HUES48 (cell line): Measurements from ENCODE around the gene REELD1.

ENCODE experiments used
- H3K27ac ChIP-seq: one replicate; pipeline ENCODE4 v1.7.0; 2013; ENCODE audit warnings: low read depth, low read length, inconsistent platforms
- H3K27me3 ChIP-seq: 2 replicates; pipeline ENCODE4 v1.6.1; 2013; ENCODE audit warnings: mild to moderate bottlenecking, low read length; ENCODE audit not compliant: control insufficient read depth, insufficient read depth
- H3K36me3 ChIP-seq: 2 replicates; pipeline ENCODE4 v1.6.1; 2013; ENCODE audit warnings: low read length; ENCODE audit not compliant: control insufficient read depth, insufficient read depth
- H3K4me1 ChIP-seq: 2 replicates; pipeline ENCODE4 v1.6.1; 2013; ENCODE audit warnings: mild to moderate bottlenecking, low read length; ENCODE audit not compliant: control insufficient read depth, insufficient read depth
- H3K4me3 ChIP-seq: 2 replicates; pipeline ENCODE4 v1.5.1; 2013; ENCODE audit warnings: mild to moderate bottlenecking, low read depth, low read length
- H3K9ac ChIP-seq: 2 replicates; pipeline ENCODE4 v1.6.1; 2013; ENCODE audit warnings: mild to moderate bottlenecking, low read depth, low read length, moderate library complexity
- H3K9me3 ChIP-seq: 2 replicates; pipeline ENCODE4 v1.6.1; 2013; ENCODE audit warnings: low read length; ENCODE audit not compliant: control insufficient read depth, insufficient read depth

The REELD1 gene

DNA sequence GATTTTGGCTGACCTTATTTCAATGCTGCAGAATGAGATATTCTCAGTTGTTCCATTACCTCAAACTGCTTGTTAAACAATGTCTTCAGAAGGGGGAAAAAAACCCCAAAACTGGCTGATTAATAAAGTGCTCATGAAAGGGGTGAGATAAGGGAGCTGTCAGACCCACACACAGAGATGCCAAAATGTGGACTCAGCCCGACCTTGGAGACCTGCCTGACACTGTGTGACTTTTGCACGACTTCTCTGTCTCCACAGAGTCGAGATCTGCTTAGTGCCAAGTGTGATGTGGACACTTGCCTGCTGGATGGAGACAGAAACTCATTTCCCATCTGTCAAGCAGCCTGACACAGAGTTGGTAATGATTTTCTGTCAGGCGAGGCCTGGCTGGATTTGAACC is 31.5 kb downstream of the REELD1 start:
- Histone ChIP-seq H3K27ac (no peak overlapping the region), H3K36me3 (no peaks in the 10 kb centered on the region), H3K9me3 (no peaks in the 10 kb centered on the region), H3K4me3 (no peak overlapping the region), H3K27me3 (no peaks in the 10 kb centered on the region), H3K4me1 (0 out of 2 replicates have a peak, but pooled peaks cover 5% of the 10 kb centered on the region), H3K9ac (no peak overlapping the region)

DNA sequence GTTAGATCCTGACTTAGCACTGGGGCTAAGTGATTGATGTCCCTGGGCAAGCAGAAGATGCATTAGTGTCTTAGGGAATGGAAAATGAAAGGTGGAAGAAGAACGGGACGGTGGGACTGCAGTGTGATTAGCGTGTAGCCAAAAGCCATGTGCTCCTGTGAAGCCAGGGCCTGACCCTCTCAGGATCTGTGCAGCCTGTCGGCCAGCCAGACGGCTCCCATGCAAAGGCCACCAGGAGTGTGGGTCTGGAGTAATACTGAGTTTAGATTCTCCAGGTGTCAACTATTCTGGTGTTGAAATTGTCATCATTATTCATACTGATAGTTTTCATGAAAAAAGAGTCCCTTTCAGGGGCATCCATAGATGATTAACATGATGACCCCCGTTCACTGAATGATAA is 32.0 kb downstream of the REELD1 start:
- H3K27me3 ChIP-seq = no peaks in the 10 kb centered on the region

DNA sequence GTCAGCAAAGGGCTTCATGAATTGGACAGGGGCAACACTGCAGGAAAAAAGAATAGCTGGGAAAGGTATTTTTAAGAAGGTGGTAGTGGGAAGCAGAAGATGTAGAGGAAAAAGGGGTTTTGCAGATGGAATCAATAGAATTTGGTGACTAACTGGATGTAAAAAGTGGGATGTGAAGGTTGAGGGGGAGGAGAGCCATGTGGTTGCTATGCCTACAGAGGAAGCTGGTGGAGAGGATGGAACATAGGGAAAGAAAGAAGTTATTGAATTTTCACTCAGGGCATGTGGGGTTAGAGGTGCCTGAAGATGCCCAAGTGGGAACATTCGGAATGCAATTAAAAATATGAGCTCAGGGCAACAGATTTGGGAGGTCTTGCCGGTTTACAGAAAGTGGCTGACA is 33.0 kb downstream of the REELD1 start:
- no peak overlapping the region for H3K9ac ChIP-seq
- H3K9me3 ChIP-seq = no peaks in the 10 kb centered on the region
- no peak overlapping the region for H3K4me3 ChIP-seq
- no peaks in the 10 kb centered on the region for H3K27me3 ChIP-seq
- no peaks in the 10 kb centered on the region for H3K4me1 ChIP-seq
- no peak overlapping the region for H3K27ac ChIP-seq
- H3K36me3 ChIP-seq = no peaks in the 10 kb centered on the region

More for the DNA sequence above, 32.0 kb downstream of the REELD1 start:
- H3K27ac ChIP-seq = no peak overlapping the region
- H3K9ac ChIP-seq = no peak overlapping the region
- no peaks in the 10 kb centered on the region for H3K36me3 ChIP-seq
- no peaks in the 10 kb centered on the region for H3K9me3 ChIP-seq
- 0 out of 2 replicates have a peak, but pooled peaks cover 5% of the 10 kb centered on the region for H3K4me1 ChIP-seq
- H3K4me3 ChIP-seq = no peak overlapping the region

DNA sequence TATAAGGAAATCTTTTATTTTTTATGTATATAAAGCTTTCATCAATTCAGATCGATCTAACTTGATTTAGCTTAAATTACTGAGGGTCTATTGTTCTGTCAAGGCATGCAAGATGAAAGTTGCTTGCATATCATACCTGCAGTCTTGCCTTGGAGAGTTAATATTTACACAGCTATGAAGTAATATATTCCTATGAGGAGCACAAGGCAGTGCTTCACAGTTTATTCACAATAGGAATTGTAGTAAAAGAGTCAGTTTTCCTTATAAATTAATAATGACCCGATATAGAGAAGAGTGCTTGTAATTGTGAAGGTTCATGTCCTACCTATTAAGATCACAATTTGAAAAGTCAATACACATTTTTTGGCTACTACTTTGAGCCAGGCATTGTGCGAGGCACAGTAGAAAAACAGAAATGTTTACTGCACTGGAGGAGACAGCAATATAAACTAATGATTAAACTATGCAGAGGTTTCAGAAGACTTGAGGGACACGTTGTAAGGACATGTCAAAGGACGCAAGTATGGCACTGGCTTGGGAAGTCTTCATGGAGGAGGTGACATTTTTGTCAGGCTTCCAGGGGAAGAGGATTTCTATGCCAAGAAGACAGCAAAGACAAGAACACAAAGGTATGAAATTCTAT is 38.8 kb downstream of the REELD1 start:
- H3K9me3 ChIP-seq = no peaks in the 10 kb centered on the region
- no peak overlapping the region for H3K4me3 ChIP-seq
- H3K4me1 ChIP-seq = no peaks in the 10 kb centered on the region
- H3K27me3 ChIP-seq = no peaks in the 10 kb centered on the region
- no peaks in the 10 kb centered on the region for H3K36me3 ChIP-seq
- no peak overlapping the region for H3K9ac ChIP-seq
- no peak overlapping the region for H3K27ac ChIP-seq

DNA sequence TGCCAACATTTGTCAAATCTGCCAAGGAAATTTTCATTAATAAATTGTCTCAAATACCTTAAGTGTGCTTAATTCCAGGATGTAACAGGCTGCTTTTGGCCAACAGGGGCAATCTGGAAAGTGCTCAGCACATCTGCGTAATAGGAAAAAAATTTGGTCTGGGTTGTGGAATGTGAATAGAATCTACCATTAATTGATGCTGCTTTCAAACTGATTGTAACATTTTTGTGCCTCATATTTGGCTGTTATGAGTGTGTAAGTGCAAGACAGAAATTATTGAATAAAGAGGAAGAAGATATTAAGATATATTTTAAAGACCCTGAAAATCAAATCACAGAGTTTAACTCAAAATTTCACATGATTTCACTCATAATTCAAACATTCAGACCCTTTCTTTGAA is 41.1 kb downstream of the REELD1 start:
- Histone ChIP-seq H3K27me3 (no peaks in the 10 kb centered on the region), H3K27ac (no peak overlapping the region), H3K9me3 (no peaks in the 10 kb centered on the region), H3K36me3 (no peaks in the 10 kb centered on the region), H3K4me3 (no peak overlapping the region), H3K9ac (no peak overlapping the region), H3K4me1 (no peaks in the 10 kb centered on the region)

DNA sequence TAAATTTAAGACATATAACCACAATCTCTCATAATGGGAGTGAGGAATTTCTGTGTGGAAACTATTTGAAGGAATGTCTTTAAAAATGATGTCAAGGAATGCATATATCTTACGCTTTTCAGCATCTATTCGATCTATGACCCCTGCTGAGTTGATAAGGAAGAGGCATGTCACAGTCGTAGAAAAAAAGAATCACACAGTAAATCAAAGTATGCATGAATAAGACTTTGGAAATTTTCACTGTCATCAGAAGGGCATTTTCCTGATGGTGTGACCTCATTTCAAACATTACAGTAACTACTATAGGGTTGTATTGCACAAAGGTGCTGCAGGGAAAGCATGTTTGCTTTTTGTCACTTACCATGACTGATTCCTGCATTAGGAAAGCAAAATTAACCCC is 41.5 kb downstream of the REELD1 start:
- Histone ChIP-seq H3K9ac (no peak overlapping the region), H3K27ac (no peak overlapping the region), H3K4me1 (no peaks in the 10 kb centered on the region), H3K4me3 (no peak overlapping the region), H3K27me3 (no peaks in the 10 kb centered on the region), H3K9me3 (no peaks in the 10 kb centered on the region), H3K36me3 (no peaks in the 10 kb centered on the region)

DNA sequence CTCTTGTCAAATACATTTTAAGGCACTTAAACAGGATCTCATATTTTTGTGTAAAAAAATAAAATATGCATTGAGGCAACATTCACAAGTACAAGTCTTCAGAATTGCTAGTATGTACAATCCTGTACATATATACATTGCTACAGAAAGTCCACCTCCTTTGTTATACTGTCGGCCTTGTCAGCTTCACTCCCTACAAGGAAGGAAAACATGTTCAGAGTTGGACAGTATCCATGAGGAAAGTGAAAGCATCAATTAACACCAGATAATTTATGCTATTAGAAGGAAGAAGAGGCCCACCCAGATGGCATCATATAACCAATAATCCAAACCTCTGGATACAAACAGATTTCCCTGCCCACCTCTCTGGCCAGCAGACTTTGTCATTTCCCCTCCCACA is 42.0 kb downstream of the REELD1 start:
- Histone ChIP-seq H3K27me3 (no peaks in the 10 kb centered on the region), H3K9ac (no peak overlapping the region), H3K36me3 (no peaks in the 10 kb centered on the region), H3K4me3 (no peak overlapping the region), H3K9me3 (no peaks in the 10 kb centered on the region), H3K27ac (no peak overlapping the region), H3K4me1 (no peaks in the 10 kb centered on the region)

DNA sequence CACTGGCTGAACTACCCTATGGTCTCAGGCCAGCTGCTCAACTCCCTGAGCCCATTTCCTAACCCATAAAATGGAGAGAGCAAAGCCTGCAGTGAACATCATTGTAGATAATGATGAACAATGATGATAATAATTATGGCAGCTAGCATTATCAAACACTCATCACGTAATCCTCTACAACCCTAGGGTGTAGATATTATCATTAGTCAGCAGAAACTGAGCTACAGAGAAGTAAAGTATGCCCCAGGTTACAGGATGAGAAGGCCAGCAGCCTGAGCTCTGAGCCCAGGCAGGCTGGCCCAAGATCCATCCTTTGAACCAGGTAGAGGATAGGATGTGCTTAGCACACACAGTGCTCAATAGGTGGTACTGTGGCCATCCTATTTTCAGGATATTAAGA is 43.2 kb downstream of the REELD1 start:
- no peak overlapping the region for H3K27ac ChIP-seq

DNA sequence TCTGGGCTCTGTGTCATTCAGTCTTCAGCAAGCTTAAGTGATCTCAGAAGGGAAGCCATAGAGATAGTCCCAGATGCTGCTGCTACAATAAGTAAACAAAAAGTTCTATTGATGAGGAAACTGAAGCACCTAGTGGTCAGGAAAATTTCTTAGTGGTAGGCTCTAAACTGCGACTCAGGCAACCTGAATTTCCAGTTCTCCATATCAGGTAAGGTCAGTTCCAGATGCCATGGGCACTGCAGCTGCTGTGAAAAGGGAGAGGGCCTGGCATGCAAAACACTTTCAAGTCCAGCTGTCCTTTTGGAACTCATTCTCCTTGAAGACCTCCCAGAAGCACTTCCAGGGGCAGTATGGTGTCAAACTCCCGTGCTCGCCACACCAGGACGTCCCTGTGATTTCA is 46.2 kb downstream of the REELD1 start:
- Histone ChIP-seq H3K4me1 (peaks cover 3% of the 10 kb centered on the region; the same call in 1 of the 2 replicates), H3K27me3 (no peaks in the 10 kb centered on the region), H3K9ac (no peak overlapping the region), H3K36me3 (no peaks in the 10 kb centered on the region), H3K9me3 (no peaks in the 10 kb centered on the region), H3K27ac (no peak overlapping the region), H3K4me3 (no peak overlapping the region)

More for the DNA sequence above, 43.2 kb downstream of the REELD1 start:
- H3K36me3 ChIP-seq = no peaks in the 10 kb centered on the region
- no peaks in the 10 kb centered on the region for H3K4me1 ChIP-seq
- H3K9me3 ChIP-seq = no peaks in the 10 kb centered on the region
- H3K27me3 ChIP-seq = no peaks in the 10 kb centered on the region
- H3K9ac ChIP-seq = no peak overlapping the region
- no peak overlapping the region for H3K4me3 ChIP-seq

DNA sequence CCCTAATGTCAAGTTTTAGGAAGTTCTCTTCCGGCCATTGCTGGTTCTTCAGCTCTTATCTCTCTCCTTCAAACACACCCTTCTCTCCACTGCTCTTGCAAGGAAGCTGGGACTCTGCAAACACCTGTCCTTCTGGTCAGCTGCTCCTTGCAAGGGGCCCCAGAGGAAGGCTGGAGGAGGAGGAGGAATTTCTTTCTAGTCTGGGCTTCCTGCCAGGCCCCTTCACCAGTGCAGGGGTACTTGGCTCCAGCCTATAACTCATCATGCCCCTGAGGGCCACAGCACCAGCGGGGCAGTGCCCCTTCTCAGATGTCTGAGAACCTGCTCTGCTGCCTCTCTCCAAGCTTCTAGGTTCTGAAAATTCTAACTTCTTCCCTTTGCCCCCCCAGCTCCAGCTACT is 46.7 kb downstream of the REELD1 start:
- Histone ChIP-seq H3K4me3 (no peak overlapping the region), H3K27me3 (no peaks in the 10 kb centered on the region), H3K27ac (no peak overlapping the region), H3K9me3 (no peaks in the 10 kb centered on the region), H3K4me1 (peaks cover 9% of the 10 kb centered on the region), H3K36me3 (no peaks in the 10 kb centered on the region), H3K9ac (no peak overlapping the region)

DNA sequence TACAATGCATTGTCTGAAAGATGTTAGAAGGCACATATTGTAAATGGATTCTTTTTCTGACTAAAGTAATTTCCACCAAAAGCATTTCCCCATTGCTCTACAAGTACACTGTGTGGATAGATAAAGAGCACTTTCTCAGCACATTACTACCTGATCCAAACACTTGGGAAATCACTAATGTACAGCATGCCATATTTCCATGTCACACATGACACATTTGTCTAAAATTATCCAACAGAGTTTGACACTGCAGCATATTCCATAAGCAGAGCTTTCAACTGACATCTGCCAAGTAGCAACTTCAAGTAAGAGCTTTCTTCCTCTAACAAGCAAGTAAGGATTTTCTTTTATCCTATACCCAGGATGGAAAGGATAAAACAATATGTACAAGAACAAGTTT is 49.5 kb downstream of the REELD1 start:
- Histone ChIP-seq H3K9me3 (no peaks in the 10 kb centered on the region), H3K27ac (no peak overlapping the region), H3K27me3 (no peaks in the 10 kb centered on the region), H3K9ac (no peak overlapping the region), H3K36me3 (no peaks in the 10 kb centered on the region), H3K4me3 (no peak overlapping the region), H3K4me1 (peaks cover 14% of the 10 kb centered on the region)
